ENCODE results near the gene GPC6.

GPC6 gene

DNA sequence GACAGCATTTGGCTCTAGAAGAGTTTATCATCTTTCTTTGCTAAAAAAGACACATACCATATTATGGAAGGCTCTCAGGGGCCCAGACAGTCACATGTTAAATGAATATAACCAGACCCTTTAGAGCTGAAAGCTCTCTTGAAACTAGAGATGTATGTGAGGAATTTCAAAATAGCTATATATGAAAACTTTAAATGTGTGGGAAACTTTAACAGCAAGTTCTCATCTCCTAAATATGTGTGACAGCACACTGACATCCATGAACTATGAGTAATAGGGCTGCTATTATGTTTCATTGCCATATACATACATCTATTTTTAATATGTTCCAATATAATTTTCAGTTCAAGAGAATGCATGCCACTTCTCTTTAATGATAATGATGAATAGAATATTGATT is 509.5 kb downstream of the GPC6 start:
- Histone ChIP-seq H3K9ac (ENCODE audit: low read depth, low read length) (no peak overlapping the region), H3K4me3 (ENCODE audit: low read length) (no peak overlapping the region), H3K4me1 (ENCODE audit: insufficient read depth, low read length) (no peaks in the 10 kb centered on the region), H3K9me3 (ENCODE audit: insufficient read depth, low read depth, low read length) (no peaks in the 10 kb centered on the region), H3K27ac (ENCODE audit: low read length) (no peak overlapping the region), H3K27me3 (ENCODE audit: insufficient read depth, low read length) (no peaks in the 10 kb centered on the region), H3K36me3 (ENCODE audit: insufficient read depth, low read depth, low read length) (no peaks in the 10 kb centered on the region)

DNA sequence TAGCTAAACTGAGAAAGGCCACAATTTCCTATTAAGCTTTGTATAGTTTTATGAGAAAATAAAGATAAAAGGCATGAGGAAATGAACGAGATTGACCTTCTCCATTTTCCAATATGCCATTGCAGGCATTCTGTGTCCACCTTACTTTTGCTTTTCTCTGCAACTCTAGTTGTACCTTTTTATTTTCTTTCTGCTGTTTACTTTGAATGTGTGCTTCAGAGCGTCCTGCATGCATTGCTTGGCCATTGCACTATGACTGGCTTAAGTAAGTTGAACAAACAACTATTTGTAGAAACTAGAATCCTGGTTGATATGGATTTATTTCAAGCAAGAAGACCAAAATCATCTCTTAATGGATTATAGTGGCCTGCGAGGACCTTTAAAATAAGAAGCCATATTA is 510.3 kb downstream of the GPC6 start:
- Histone ChIP-seq H3K27me3 (ENCODE audit: insufficient read depth, low read length) (no peaks in the 10 kb centered on the region), H3K4me1 (ENCODE audit: insufficient read depth, low read length) (no peaks in the 10 kb centered on the region), H3K9me3 (ENCODE audit: insufficient read depth, low read depth, low read length) (no peaks in the 10 kb centered on the region), H3K4me3 (ENCODE audit: low read length) (no peak overlapping the region), H3K36me3 (ENCODE audit: insufficient read depth, low read depth, low read length) (no peaks in the 10 kb centered on the region), H3K9ac (ENCODE audit: low read depth, low read length) (no peak overlapping the region), H3K27ac (ENCODE audit: low read length) (no peak overlapping the region)

DNA sequence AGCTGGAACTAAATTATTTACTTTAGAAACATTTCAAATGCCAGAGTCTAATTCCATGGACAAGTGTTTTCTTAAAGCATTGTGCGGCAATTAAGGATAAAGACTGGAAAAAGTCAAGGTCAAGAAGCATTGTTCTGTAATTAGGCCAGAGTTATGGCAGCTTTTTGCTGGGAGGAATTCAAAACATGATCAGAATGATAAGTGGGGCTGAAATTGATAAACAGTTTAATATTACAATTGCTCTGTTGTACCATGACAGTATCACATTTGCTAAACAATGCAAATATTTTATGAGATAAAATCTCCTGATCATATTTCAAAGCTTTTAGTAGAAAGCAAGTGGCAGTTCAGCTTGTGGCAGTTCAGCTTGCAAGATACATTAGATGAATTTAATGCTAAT is 513.7 kb downstream of the GPC6 start:
- Histone ChIP-seq H3K27me3 (ENCODE audit: insufficient read depth, low read length) (no peaks in the 10 kb centered on the region), H3K4me1 (ENCODE audit: insufficient read depth, low read length) (0 out of 2 replicates have a peak, but pooled peaks cover 4% of the 10 kb centered on the region), H3K36me3 (ENCODE audit: insufficient read depth, low read depth, low read length) (no peaks in the 10 kb centered on the region), H3K27ac (ENCODE audit: low read length) (no peak overlapping the region), H3K9ac (ENCODE audit: low read depth, low read length) (no peak overlapping the region), H3K4me3 (ENCODE audit: low read length) (no peak overlapping the region), H3K9me3 (ENCODE audit: insufficient read depth, low read depth, low read length) (no peaks in the 10 kb centered on the region)

DNA sequence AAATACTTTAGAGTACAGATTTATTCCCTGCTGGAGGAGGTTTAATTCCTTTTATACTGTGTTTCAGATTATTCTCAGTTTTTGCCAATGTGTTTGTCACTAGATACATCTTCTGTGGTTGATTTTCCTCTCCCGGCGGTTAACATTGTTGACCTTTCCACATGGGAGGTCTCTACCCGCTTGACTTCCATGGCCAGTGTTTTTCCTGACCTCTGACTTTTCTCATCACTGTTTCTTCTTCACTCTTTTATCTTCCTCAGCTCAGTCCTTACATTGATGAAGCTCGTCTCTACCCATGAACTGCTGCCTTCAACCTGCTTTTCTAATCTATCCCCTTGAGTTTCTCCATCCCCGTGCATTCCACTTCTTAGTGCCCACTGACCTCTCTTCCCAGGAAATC is 517.4 kb downstream of the GPC6 start:
- Histone ChIP-seq H3K9ac (ENCODE audit: low read depth, low read length) (no peak overlapping the region), H3K4me3 (ENCODE audit: low read length) (no peak overlapping the region), H3K9me3 (ENCODE audit: insufficient read depth, low read depth, low read length) (no peaks in the 10 kb centered on the region), H3K27ac (ENCODE audit: low read length) (no peak overlapping the region), H3K36me3 (ENCODE audit: insufficient read depth, low read depth, low read length) (no peaks in the 10 kb centered on the region), H3K4me1 (ENCODE audit: insufficient read depth, low read length) (0 out of 2 replicates have a peak, but pooled peaks cover 4% of the 10 kb centered on the region), H3K27me3 (ENCODE audit: insufficient read depth, low read length) (no peaks in the 10 kb centered on the region)

DNA sequence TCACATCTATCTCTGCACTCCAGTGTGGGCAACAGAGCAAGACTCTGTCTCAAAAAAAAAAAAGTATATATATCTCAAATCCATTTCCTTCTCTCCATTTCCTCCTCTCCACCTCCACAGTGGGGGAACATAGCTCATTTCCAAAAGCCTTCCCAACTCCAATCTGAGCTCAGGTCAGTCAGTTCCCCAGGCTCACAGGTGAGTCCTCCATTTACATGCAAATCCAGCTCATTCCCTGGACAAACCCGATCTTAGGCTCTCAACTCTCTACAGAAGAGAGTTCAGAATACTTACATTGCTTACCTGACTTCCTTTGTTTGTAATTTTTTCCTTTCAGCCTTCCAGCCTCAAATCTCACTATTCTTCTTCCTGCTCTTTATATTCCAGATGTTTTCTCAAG is 518.3 kb downstream of the GPC6 start:
- Histone ChIP-seq H3K9me3 (ENCODE audit: insufficient read depth, low read depth, low read length) (no peaks in the 10 kb centered on the region), H3K4me1 (ENCODE audit: insufficient read depth, low read length) (0 out of 2 replicates have a peak, but pooled peaks cover 4% of the 10 kb centered on the region), H3K9ac (ENCODE audit: low read depth, low read length) (no peak overlapping the region), H3K27ac (ENCODE audit: low read length) (no peak overlapping the region), H3K36me3 (ENCODE audit: insufficient read depth, low read depth, low read length) (no peaks in the 10 kb centered on the region), H3K27me3 (ENCODE audit: insufficient read depth, low read length) (no peaks in the 10 kb centered on the region), H3K4me3 (ENCODE audit: low read length) (no peak overlapping the region)

DNA sequence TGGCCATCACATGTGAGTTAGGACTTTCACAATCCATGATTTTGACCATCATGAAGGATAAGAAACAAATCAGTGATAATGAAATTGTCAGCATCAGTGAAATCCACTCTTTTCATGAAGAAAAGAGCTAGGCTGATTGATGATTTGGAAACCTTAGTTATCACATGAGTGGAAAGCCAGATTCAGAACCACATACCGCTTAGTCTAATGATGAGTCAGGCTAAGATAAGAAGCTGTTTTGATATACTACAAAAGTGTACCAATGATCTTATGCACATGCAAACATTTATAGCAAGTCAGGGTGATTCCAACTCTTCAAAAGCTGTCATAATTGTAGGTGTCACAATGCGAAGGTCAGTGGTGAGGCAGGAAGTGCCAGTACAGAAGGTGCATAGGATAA is 519.3 kb downstream of the GPC6 start:
- no peak overlapping the region for H3K9ac ChIP-seq (ENCODE audit: low read depth, low read length)
- H3K27ac ChIP-seq (ENCODE audit: low read length) = no peak overlapping the region
- no peaks in the 10 kb centered on the region for H3K36me3 ChIP-seq (ENCODE audit: insufficient read depth, low read depth, low read length)
- 0 out of 2 replicates have a peak, but pooled peaks cover 4% of the 10 kb centered on the region for H3K4me1 ChIP-seq (ENCODE audit: insufficient read depth, low read length)
- H3K27me3 ChIP-seq (ENCODE audit: insufficient read depth, low read length) = no peaks in the 10 kb centered on the region
- no peaks in the 10 kb centered on the region for H3K9me3 ChIP-seq (ENCODE audit: insufficient read depth, low read depth, low read length)
- H3K4me3 ChIP-seq (ENCODE audit: low read length) = no peak overlapping the region

DNA sequence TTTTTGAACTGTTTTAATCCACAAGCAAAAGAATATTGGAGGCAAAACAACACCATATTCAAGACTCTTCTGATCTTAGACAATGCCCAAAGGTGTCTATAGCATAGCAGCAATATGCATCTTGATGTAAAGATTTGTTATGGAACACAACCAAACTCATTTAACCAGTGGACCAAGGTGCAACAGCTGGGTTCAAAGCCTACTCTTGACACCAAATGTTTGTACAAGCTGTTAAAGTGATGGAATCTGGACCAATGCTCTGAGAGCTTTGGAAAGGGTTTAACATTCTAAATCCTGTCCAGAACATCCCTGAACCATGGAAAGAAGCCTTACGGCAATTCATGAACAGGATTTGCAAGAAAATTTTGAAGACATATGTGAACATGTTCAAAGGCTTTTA is 520.0 kb downstream of the GPC6 start:
- Histone ChIP-seq H3K4me1 (ENCODE audit: insufficient read depth, low read length) (0 out of 2 replicates have a peak, but pooled peaks cover 4% of the 10 kb centered on the region), H3K9ac (ENCODE audit: low read depth, low read length) (no peak overlapping the region), H3K27me3 (ENCODE audit: insufficient read depth, low read length) (no peaks in the 10 kb centered on the region), H3K27ac (ENCODE audit: low read length) (no peak overlapping the region), H3K9me3 (ENCODE audit: insufficient read depth, low read depth, low read length) (no peaks in the 10 kb centered on the region), H3K4me3 (ENCODE audit: low read length) (no peak overlapping the region), H3K36me3 (ENCODE audit: insufficient read depth, low read depth, low read length) (no peaks in the 10 kb centered on the region)

DNA sequence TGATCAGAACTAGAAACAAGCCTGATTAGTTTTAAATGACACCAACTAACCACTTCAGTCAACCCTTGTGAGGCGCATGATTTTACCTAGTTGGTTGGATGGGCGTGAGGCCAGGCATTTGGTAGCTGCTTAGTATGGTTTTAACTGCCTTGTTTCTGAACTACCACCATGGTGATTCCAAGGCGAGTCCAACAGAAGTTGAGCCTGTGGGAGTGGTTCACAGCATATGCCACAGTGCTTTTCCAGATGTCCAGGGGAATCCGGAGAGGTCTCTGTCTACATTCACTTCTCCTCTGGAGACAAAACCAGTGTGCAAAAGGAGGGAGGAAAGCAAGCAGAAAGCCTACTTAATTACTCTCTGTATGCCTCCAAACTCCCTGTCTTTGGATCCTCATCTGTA is 524.1 kb downstream of the GPC6 start:
- Histone ChIP-seq H3K9ac (ENCODE audit: low read depth, low read length) (no peak overlapping the region), H3K27me3 (ENCODE audit: insufficient read depth, low read length) (no peaks in the 10 kb centered on the region), H3K36me3 (ENCODE audit: insufficient read depth, low read depth, low read length) (no peaks in the 10 kb centered on the region), H3K9me3 (ENCODE audit: insufficient read depth, low read depth, low read length) (no peaks in the 10 kb centered on the region), H3K4me1 (ENCODE audit: insufficient read depth, low read length) (peaks cover 4% of the 10 kb centered on the region), H3K27ac (ENCODE audit: low read length) (no peak overlapping the region), H3K4me3 (ENCODE audit: low read length) (no peak overlapping the region)

DNA sequence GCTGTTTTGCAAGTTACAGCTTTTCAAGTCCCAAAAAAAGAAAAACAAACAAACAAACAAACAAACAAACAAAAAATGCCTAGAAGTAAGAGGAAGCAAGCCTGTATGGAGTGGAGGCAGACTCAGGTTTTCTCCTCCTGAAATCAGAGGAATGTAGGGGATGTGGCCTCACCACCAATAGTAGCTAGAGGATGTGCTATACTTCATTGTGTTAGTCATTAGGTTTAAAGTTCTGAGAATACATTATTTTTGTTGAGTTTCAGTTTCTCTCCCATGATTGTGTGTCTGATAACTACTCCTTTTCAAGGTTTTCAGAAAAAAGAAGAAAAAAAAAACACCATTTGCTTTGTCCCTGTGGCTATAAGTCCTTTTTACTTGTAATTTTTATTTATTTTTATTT is 524.5 kb downstream of the GPC6 start:
- Histone ChIP-seq H3K4me1 (ENCODE audit: insufficient read depth, low read length) (peaks cover 4% of the 10 kb centered on the region), H3K9ac (ENCODE audit: low read depth, low read length) (no peak overlapping the region), H3K36me3 (ENCODE audit: insufficient read depth, low read depth, low read length) (no peaks in the 10 kb centered on the region), H3K9me3 (ENCODE audit: insufficient read depth, low read depth, low read length) (no peaks in the 10 kb centered on the region), H3K27me3 (ENCODE audit: insufficient read depth, low read length) (no peaks in the 10 kb centered on the region), H3K27ac (ENCODE audit: low read length) (no peak overlapping the region), H3K4me3 (ENCODE audit: low read length) (no peak overlapping the region)

DNA sequence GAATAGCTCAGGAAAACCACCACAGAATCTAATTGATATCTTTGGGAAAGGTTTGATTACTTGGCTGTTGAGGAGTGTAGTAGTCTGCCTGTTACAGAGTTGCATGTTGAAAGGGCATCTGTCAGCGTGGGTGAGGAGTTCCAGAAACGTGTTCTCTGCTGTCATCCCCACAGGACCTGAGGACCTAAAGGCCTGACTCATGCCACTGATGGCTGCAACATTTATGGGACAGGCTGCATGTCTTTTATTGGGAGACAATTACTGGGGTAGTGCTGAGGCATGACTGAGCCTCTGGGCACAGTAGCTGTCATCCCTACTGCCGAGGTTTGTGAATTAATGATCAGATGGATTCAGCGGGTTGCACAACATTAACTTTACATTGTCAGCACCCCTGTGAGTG is 525.9 kb downstream of the GPC6 start:
- Histone ChIP-seq H3K4me1 (ENCODE audit: insufficient read depth, low read length) (peaks cover 4% of the 10 kb centered on the region), H3K9me3 (ENCODE audit: insufficient read depth, low read depth, low read length) (no peaks in the 10 kb centered on the region), H3K27ac (ENCODE audit: low read length) (no peak overlapping the region), H3K9ac (ENCODE audit: low read depth, low read length) (no peak overlapping the region), H3K27me3 (ENCODE audit: insufficient read depth, low read length) (no peaks in the 10 kb centered on the region), H3K36me3 (ENCODE audit: insufficient read depth, low read depth, low read length) (no peaks in the 10 kb centered on the region), H3K4me3 (ENCODE audit: low read length) (no peak overlapping the region)

DNA sequence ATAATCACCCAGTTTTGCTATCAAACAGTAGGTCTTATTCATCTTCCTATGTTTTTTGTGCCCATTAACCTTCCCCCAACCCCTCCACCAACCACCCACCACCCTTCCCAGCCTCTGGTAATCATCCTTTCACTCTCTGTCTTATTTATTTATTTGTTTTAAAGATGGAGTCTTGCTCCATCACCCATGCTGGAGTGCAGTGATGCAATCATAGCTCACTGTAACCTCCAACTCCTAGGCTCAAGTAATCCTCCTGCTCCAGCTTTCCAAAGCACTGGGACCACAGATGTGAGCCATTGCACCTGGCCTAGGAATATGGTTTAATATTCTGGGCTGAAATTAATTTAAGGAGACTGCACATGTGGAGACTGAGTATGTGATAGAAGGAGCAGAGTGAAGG is 527.0 kb downstream of the GPC6 start:
- Histone ChIP-seq H3K9ac (ENCODE audit: low read depth, low read length) (no peak overlapping the region), H3K27ac (ENCODE audit: low read length) (no peak overlapping the region), H3K4me1 (ENCODE audit: insufficient read depth, low read length) (peaks cover 4% of the 10 kb centered on the region), H3K9me3 (ENCODE audit: insufficient read depth, low read depth, low read length) (no peaks in the 10 kb centered on the region), H3K36me3 (ENCODE audit: insufficient read depth, low read depth, low read length) (no peaks in the 10 kb centered on the region), H3K27me3 (ENCODE audit: insufficient read depth, low read length) (no peaks in the 10 kb centered on the region), H3K4me3 (ENCODE audit: low read length) (no peak overlapping the region)

DNA sequence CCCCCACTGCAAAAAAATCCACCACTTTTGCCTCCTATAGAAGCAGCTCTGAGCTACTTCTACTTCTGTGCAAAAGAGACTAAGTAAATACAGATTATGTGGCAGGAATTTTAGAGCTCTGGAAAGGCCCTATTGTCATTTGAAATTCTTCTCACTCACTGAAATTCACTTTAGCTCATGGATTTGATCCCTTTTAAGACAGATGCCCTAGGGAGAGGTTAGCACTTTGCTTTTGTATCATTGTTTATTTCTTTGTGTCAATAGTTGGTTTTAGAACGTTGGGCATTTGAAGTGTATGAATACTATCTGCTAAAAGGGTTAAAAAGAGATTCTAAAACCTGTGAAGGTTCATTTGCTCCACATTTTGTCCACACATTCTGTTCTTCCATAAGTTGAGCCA is 528.7 kb downstream of the GPC6 start:
- no peaks in the 10 kb centered on the region for H3K9me3 ChIP-seq (ENCODE audit: insufficient read depth, low read depth, low read length)
- H3K27ac ChIP-seq (ENCODE audit: low read length) = no peak overlapping the region
- no peak overlapping the region for H3K4me3 ChIP-seq (ENCODE audit: low read length)
- no peaks in the 10 kb centered on the region for H3K27me3 ChIP-seq (ENCODE audit: insufficient read depth, low read length)
- no peak overlapping the region for H3K9ac ChIP-seq (ENCODE audit: low read depth, low read length)
- peaks cover 4% of the 10 kb centered on the region for H3K4me1 ChIP-seq (ENCODE audit: insufficient read depth, low read length)
- H3K36me3 ChIP-seq (ENCODE audit: insufficient read depth, low read depth, low read length) = no peaks in the 10 kb centered on the region

DNA sequence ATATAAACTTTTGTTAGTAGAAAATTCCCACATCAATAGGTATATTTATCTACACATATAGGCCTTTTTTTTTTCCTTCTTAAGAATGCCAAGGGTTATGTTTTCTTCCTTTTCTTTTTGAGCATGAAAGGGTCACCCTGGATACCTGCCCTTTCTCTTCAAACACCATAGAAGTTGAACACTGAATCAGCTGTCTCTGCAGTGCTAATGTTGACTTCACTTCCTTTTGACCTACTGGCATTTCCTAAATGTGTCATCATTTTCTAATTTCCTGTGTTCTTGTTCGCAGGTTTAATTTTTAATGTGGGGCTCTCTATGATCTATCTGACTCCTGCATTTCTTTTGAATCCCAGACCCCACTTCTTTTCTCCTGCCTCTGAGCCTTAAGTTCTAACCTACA is 532.0 kb downstream of the GPC6 start:
- Histone ChIP-seq H3K9ac (ENCODE audit: low read depth, low read length) (no peak overlapping the region), H3K36me3 (ENCODE audit: insufficient read depth, low read depth, low read length) (no peaks in the 10 kb centered on the region), H3K27ac (ENCODE audit: low read length) (no peak overlapping the region), H3K4me1 (ENCODE audit: insufficient read depth, low read length) (no peaks in the 10 kb centered on the region; the same call in 1 of the 2 replicates), H3K9me3 (ENCODE audit: insufficient read depth, low read depth, low read length) (peaks cover 7% of the 10 kb centered on the region; the same call in 1 of the 2 replicates), H3K27me3 (ENCODE audit: insufficient read depth, low read length) (no peaks in the 10 kb centered on the region), H3K4me3 (ENCODE audit: low read length) (no peak overlapping the region)
